K562 (cell line): Measurements from ENCODE around the gene SPATS2L. TPM values are rescaled to one million over a fixed set of nuclear protein-coding genes. Genes with fewer than 3 reads are reported as not detected.

Experiments
- ATAC-seq: fragments of 200-7000 bp; cut with Tn5 transposase; 3 replicates; pipeline ENCODE4 v1.9.1; 2020; ENCODE audit warnings: moderate library complexity
- BruUV-seq: library from RNA; stranded (reverse); fragments of 400-500 nt; replicated peaks from 2 replicates; lab custom pipeline; 2021; lab: Mats Ljungman, UMichigan
- CTCF ChIA-PET: fragments of 300-600 bp; formaldehyde crosslinking; extraction: SDS; loops from one replicate; lab custom pipeline; 2021; ENCODE audit warnings: low intra/inter-chr PET ratio; lab: Yijun Ruan, JAX
- POLR2A ChIA-PET: fragments of 300-600, 350-650 bp; sonication (Branson Sonifier 250); formaldehyde crosslinking; extraction: SDS; loops from one replicate; lab custom pipeline; 2021; ENCODE audit warnings: antibody characterized with exemption, inconsistent platforms; lab: Yijun Ruan, JAX
- DNase-seq, 4 experiments: peaks; one replicate each; pipeline versions ENCODE4 v3.0.0 to v3.0.0-alpha.2; 2011 to 2018; ENCODE audit warnings: low spot score in 3 of 4, mixed read lengths in 3 of 4; ENCODE audit errors: extremely low read depth in 1 of 4
- FAIRE-seq: peaks from 2 replicates; lab custom pipeline; 2011; peaks lifted over from hg19 to GRCh38; lab: Jason Lieb, UNC
- H2AFZ ChIP-seq: 2 replicates; pipeline ENCODE4 v1.6.0; 2011; ENCODE audit warnings: low read depth, low read length, control low read depth, inconsistent platforms
- H3K27ac ChIP-seq: fragments of 200-600 bp; 3 replicates; pipeline ENCODE4 v1.8.0; 2011; ENCODE audit warnings: low read depth, mild to moderate bottlenecking, control low read depth, inconsistent platforms, low read length, moderate library complexity, mixed read lengths; ENCODE audit errors: extremely low read depth
- H3K27me3 ChIP-seq, 2 experiments: fragments of 300-600 bp in 1 of 2; 2 replicates in 1 of 2; 3 replicates in 1 of 2; pipeline versions ENCODE4 v1.6.0 to v1.8.0; 2011; ENCODE audit warnings: inconsistent platforms in 2 of 2, low read length in 2 of 2, mild to moderate bottlenecking in 1 of 2, mixed read lengths in 1 of 2, moderate library complexity in 1 of 2; ENCODE audit not compliant: control insufficient read depth in 2 of 2, insufficient read depth in 2 of 2
- H3K36me3 ChIP-seq: fragments of 300-600 bp; 3 replicates; pipeline ENCODE4 v1.8.0; 2011; ENCODE audit warnings: mild to moderate bottlenecking, low read length, inconsistent platforms; ENCODE audit not compliant: control insufficient read depth, insufficient read depth
- H3K4me1 ChIP-seq, 2 experiments: fragments of 200-600 bp in 1 of 2; replicated peaks in 1 of 2; 2 replicates in 1 of 2; 3 replicates in 1 of 2; pipeline versions ENCODE4 v1.5.1 to v1.8.0; 2011; ENCODE audit warnings: inconsistent platforms in 2 of 2, low read length in 2 of 2, mild to moderate bottlenecking in 1 of 2, mixed read lengths in 1 of 2, moderate library complexity in 1 of 2; ENCODE audit not compliant: control insufficient read depth in 2 of 2, insufficient read depth in 2 of 2
- H3K4me2 ChIP-seq: 2 replicates; pipeline ENCODE4 v1.6.1; 2011; ENCODE audit warnings: low read length, control low read depth, inconsistent platforms, mixed read lengths; ENCODE audit not compliant: insufficient read depth
- H3K4me3 ChIP-seq: fragments of 200-600 bp; sonication (generic), shearing (Covaris generic); 2 replicates; pipeline ENCODE4 v1.5.1; 2016; ENCODE audit warnings: control low read depth, inconsistent platforms
- H3K79me2 ChIP-seq: fragments of 200-600 bp; 3 replicates; pipeline ENCODE4 v1.8.0; 2011; ENCODE audit warnings: low read length, inconsistent platforms; ENCODE audit not compliant: control insufficient read depth, insufficient read depth
- H3K9ac ChIP-seq, 2 experiments: 2 replicates each; pipeline versions ENCODE4 v1.6.0 to v1.6.1; 2011; ENCODE audit warnings: low read depth in 2 of 2, low read length in 2 of 2, control low read depth in 1 of 2, inconsistent platforms in 1 of 2, mild to moderate bottlenecking in 1 of 2, mixed read lengths in 1 of 2; ENCODE audit not compliant: insufficient read depth in 1 of 2
- H3K9me1 ChIP-seq: one replicate; pipeline ENCODE4 v1.6.0; 2011; ENCODE audit warnings: inconsistent platforms, mild to moderate bottlenecking, low read length, moderate library complexity; ENCODE audit not compliant: control insufficient read depth, insufficient read depth
- H3K9me3 ChIP-seq: replicated peaks from 2 replicates; pipeline ENCODE4 v1.5.1; 2011; ENCODE audit warnings: low read depth, low read length, inconsistent platforms; ENCODE audit not compliant: control insufficient read depth, insufficient read depth
- H4K20me1 ChIP-seq: replicated peaks from 2 replicates; pipeline ENCODE4 v1.6.1; 2011; ENCODE audit warnings: low read length, inconsistent platforms, mixed read lengths; ENCODE audit not compliant: control insufficient read depth, insufficient read depth
- ARHGAP35 ChIP-seq: fragments of 450-650 bp; IDR thresholded peaks from 2 replicates; pipeline ENCODE4 v1.6.1; 2018; ENCODE audit not compliant: partially characterized antibody
- BHLHE40 ChIP-seq: IDR thresholded peaks from 2 replicates; pipeline ENCODE4 v1.6.1; 2011; ENCODE audit warnings: low read length, improper control_type of control experiment
- BRF1 ChIP-seq: IDR thresholded peaks from 3 replicates; pipeline ENCODE4 v1.6.1; 2011; ENCODE audit warnings: borderline replicate concordance, mild to moderate bottlenecking; ENCODE audit not compliant: insufficient read length; ENCODE audit errors: extremely low read depth
- GTF3C2 ChIP-seq: IDR thresholded peaks from 3 replicates; pipeline ENCODE4 v1.6.1; 2011; ENCODE audit warnings: borderline replicate concordance, mild to moderate bottlenecking, moderate library complexity; ENCODE audit not compliant: insufficient read length; ENCODE audit errors: extremely low read depth
- MAZ ChIP-seq, 2 experiments: fragments of 450-650 bp in 1 of 2; sonication (generic) in 1 of 2; formaldehyde crosslinking; IDR thresholded peaks in 1 of 2; conservative IDR thresholded peaks in 1 of 2; 2 replicates each; pipeline versions ENCODE4 v1.4.0 to v1.5.0; 2020; ENCODE audit warnings: mild to moderate bottlenecking in 1 of 2, missing genetic modification reagents in 1 of 2
- MED1 ChIP-seq: sonication (generic); formaldehyde crosslinking; IDR thresholded peaks from 2 replicates; pipeline ENCODE4 v1.8.1; 2023; ENCODE audit warnings: missing genetic modification reagents, borderline replicate concordance
- MXD1 ChIP-seq: fragments of 250-450 bp; sonication (Bioruptor Pico); IDR thresholded peaks from 2 replicates; pipeline ENCODE4 v1.8.0; 2021; ENCODE audit warnings: borderline replicate concordance, mild to moderate bottlenecking, moderate library complexity; ENCODE audit not compliant: poor library complexity, severe bottlenecking
- NKRF ChIP-seq: fragments of 450-650 bp; IDR thresholded peaks from 2 replicates; pipeline ENCODE4 v1.6.1; 2016; ENCODE audit warnings: borderline replicate concordance
- RNF219 ChIP-seq: fragments of 250-450 bp; sonication (Bioruptor Pico); IDR thresholded peaks from 2 replicates; pipeline ENCODE4 v1.5.0; 2022; ENCODE audit warnings: mild to moderate bottlenecking
- TAF9B ChIP-seq: fragments of 450-650 bp; IDR thresholded peaks from 2 replicates; pipeline ENCODE4 v1.6.1; 2018; ENCODE audit warnings: mild to moderate bottlenecking; ENCODE audit not compliant: partially characterized antibody
- ZBED1 ChIP-seq: IDR thresholded peaks from 2 replicates; pipeline ENCODE4 v1.6.1; 2014
- ZSCAN32 ChIP-seq: fragments of 450-650 bp; formaldehyde crosslinking; IDR thresholded peaks from 2 replicates; pipeline ENCODE4 v1.4.0; 2020; ENCODE audit warnings: mild to moderate bottlenecking, moderate library complexity
- WGBS: fragments of 100-300 bp; shearing (Covaris generic); methylation state at CpG from one replicate; pipeline ENCODE4 v1.1.6; 2016; ENCODE audit warnings: low coverage, mixed read lengths; ENCODE audit not compliant: insufficient coverage; ENCODE audit errors: missing lambda C conversion rate; 5-methylcytosine and 5-hydroxymethylcytosine counted together
- in situ Hi-C: fragments of 300-500 bp; cut with MboI; formaldehyde crosslinking; loops from 4 replicates; pipeline ENCODE4 v1.15.0; 2018; ENCODE audit warnings: inconsistent platforms, mixed read lengths
- intact Hi-C: fragments of 100-400 bp; cut with micrococcal nuclease; formaldehyde crosslinking; loops from 2 replicates; pipeline ENCODE4 v1.14.2; 2022
- polyA plus RNA-seq, 8 experiments: library from polyadenylated mRNA; depleted of rRNA in 4 of 8; stranded (reverse) in 5 of 8; unstranded in 3 of 8; fragments of >200 nt; fragmentation: Nextera tagmentation in 2 of 8; fragmentation: Illumina TruSeq in 1 of 8; extraction: Ambion mirVana in 2 of 8; extraction: Trizol in 1 of 8; gene quantifications; 2 replicates each; pipeline versions ENCODE4 v1.2.1 to v1.2.3, GENCODE V29; 2011 to 2014; ENCODE audit warnings: inconsistent platforms in 1 of 8, missing spikeins in 1 of 8
- total RNA-seq, 7 experiments: library from RNA; depleted of rRNA in 6 of 7; stranded (reverse); fragments of >200 nt in 6 of 7; fragmentation: Illumina TruSeq in 2 of 7; extraction: Trizol in 2 of 7; gene quantifications; 2 replicates each; pipeline versions ENCODE4 v1.2.1 to v1.2.3, GENCODE V29; 2011 to 2021; ENCODE audit warnings: low replicate concordance in 1 of 7

The SPATS2L gene
- total and polyA plus RNA-seq, 9 of the 15 experiments (the other 6 are each of a cell fraction or from before 2014, with no cell fraction given), result 11.3 to 41.5 (median 24.9) TPM

- TF ChIP-seq NKRF (no peak), ARHGAP35 (no peak)
Observed at GRCh38 chr2:200342235-200342634, 35.7 kb downstream of the SPATS2L start (continued).

GRCh38 chr2:200342654-200343053 lies 36.2 kb downstream of the SPATS2L start:
- ChIA-PET CTCF (no interaction called here), POLR2A (no interaction called here)
- no CpG with 5 or more reads among the region's 1 CpG for WGBS
- Histone ChIP-seq H3K4me1 (no peaks in the 10 kb centered on the region), H3K27ac (no peak overlapping the region), H3K4me3 (no peak overlapping the region), H3K79me2 (no peaks in the 10 kb centered on the region), H3K9me3 (no peaks in the 10 kb centered on the region), H3K9ac (no peak overlapping the region), H3K9me1 (no peaks in the 10 kb centered on the region), H3K4me2 (no peak overlapping the region), H3K36me3 (no peaks in the 10 kb centered on the region), H4K20me1 (no peaks in the 10 kb centered on the region), H2AFZ (no peak overlapping the region), H3K27me3 (no peaks in the 10 kb centered on the region)
- intact Hi-C loops, result no loop called here
- DNase-seq (no peak), ATAC-seq (no peak), FAIRE-seq (no peak)
- TF ChIP-seq BRF1 (no peak), BHLHE40 (no peak), ZBED1 (no peak), MXD1 (CRISPR knock-in tag) (no peak), MAZ (CRISPR knock-in tag; conservative IDR thresholded peaks at IDR 0.05 in 1 of 2, IDR thresholded peaks at IDR 0.05 in 1 of 2) (no peak), MED1 (CRISPR knock-in tag) (no peak), TAF9B (no peak), GTF3C2 (no peak), RNF219 (CRISPR knock-in tag) (no peak), ZSCAN32 (CRISPR knock-in tag) (no peak)
- BruUV-seq, result no TSS peak
- in situ Hi-C loops, result no loop called here
